Measurements from ENCODE around the gene UBTD2.
A peak's percentile ranks its signal among the peaks of the same experiment; 100 is the strongest.
"Not testable (repeated sequence)": the region's sequence is repeated elsewhere in the genome, so short reads cannot be mapped to it uniquely, and the experiment has no call there.

The UBTD2 gene

GRCh38 chr5:172283020-172283861 lies at the start of gene UBTD2:
UBTD2 (minus strand) TSS chr5:172283764; CDS start chr5:172283665, 99 bp downstream.
- DNase-seq, result peak; percentile 61

- not testable (repeated sequence) for DNase-seq
Measured at GRCh38 chr5:172326901-172327300, 43.3 kb upstream of the UBTD2 start.

GRCh38 chr5:172325452-172325851 lies 41.9 kb upstream of the UBTD2 start:
- no peak for DNase-seq

- DNase-seq, result no peak
Measured at GRCh38 chr5:172322028-172322965, 38.7 kb upstream of the UBTD2 start.

- DNase-seq, result no peak
Measured at GRCh38 chr5:172321593-172321992, 38.0 kb upstream of the UBTD2 start.

GRCh38 chr5:172319708-172320441 lies 36.3 kb upstream of the UBTD2 start:
- DNase-seq, result no peak

- no peak for DNase-seq
Measured at GRCh38 chr5:172315587-172316493, 32.3 kb upstream of the UBTD2 start.

GRCh38 chr5:172313915-172314314 lies 30.4 kb upstream of the UBTD2 start:
- DNase-seq, result no peak

GRCh38 chr5:172312286-172312685 lies 28.7 kb upstream of the UBTD2 start:
- no peak for DNase-seq

- DNase-seq, result no peak
Measured at GRCh38 chr5:172311605-172312004, 28.0 kb upstream of the UBTD2 start.

GRCh38 chr5:172311026-172311425 lies 27.5 kb upstream of the UBTD2 start:
- DNase-seq, result no peak

- DNase-seq, result no peak
Measured at GRCh38 chr5:172305380-172305779, 21.8 kb upstream of the UBTD2 start.

- DNase-seq, result no peak
Measured at GRCh38 chr5:172303572-172304335, 20.2 kb upstream of the UBTD2 start.

- DNase-seq, result no peak
Measured at GRCh38 chr5:172303162-172303561, 19.6 kb upstream of the UBTD2 start.

GRCh38 chr5:172302047-172302710 lies 18.6 kb upstream of the UBTD2 start:
- DNase-seq, result no peak

- no peak for DNase-seq
Measured at GRCh38 chr5:172299916-172300439, 16.4 kb upstream of the UBTD2 start.

GRCh38 chr5:172294831-172295230 lies 11.3 kb upstream of the UBTD2 start:
- no peak for DNase-seq

GRCh38 chr5:172293745-172294342 lies 10.3 kb upstream of the UBTD2 start:
- no peak for DNase-seq

GRCh38 chr5:172293054-172293744 lies 9.6 kb upstream of the UBTD2 start:
- DNase-seq, result no peak

Data from NCI-H1048 (cell line).